Measurements from ENCODE around the gene SLX4IP.

SLX4IP gene

GRCh38 chr20:10670501-10671220 is 235.6 kb downstream of the SLX4IP start:
- peaks cover 17% of the 10 kb centered on the region for H3K4me1 Mint-ChIP-seq (ENCODE audit: low read depth)

GRCh38 chr20:10671221-10671918 is 236.3 kb downstream of the SLX4IP start:
- H3K9me3 Mint-ChIP-seq (ENCODE audit: low read depth): no peaks in the 10 kb centered on the region
- peaks cover 24% of the 10 kb centered on the region for H3K27me3 Mint-ChIP-seq
- H3K4me1 Mint-ChIP-seq (ENCODE audit: low read depth): peaks cover 17% of the 10 kb centered on the region
- no peaks in the 10 kb centered on the region for H3K36me3 Mint-ChIP-seq
- peak overlapping the region; percentile 50 for H3K4me3 Mint-ChIP-seq
- H3K27ac Mint-ChIP-seq: no peak overlapping the region

More at GRCh38 chr20:10670501-10671220, 235.6 kb downstream of the SLX4IP start:
- Mint-ChIP-seq H3K27ac (no peak overlapping the region), H3K27me3 (peaks cover 22% of the 10 kb centered on the region), H3K4me3 (peak overlapping the region; percentile 50), H3K9me3 (ENCODE audit: low read depth) (no peaks in the 10 kb centered on the region), H3K36me3 (no peaks in the 10 kb centered on the region)

GRCh38 chr20:10671919-10672623 is 237.0 kb downstream of the SLX4IP start:
- H3K27ac Mint-ChIP-seq: no peak overlapping the region
- peaks cover 17% of the 10 kb centered on the region for H3K4me1 Mint-ChIP-seq (ENCODE audit: low read depth)
- H3K9me3 Mint-ChIP-seq (ENCODE audit: low read depth): no peaks in the 10 kb centered on the region
- H3K4me3 Mint-ChIP-seq: peak overlapping the region; percentile 82
- H3K36me3 Mint-ChIP-seq: no peaks in the 10 kb centered on the region
- peaks cover 30% of the 10 kb centered on the region for H3K27me3 Mint-ChIP-seq

- Mint-ChIP-seq H3K27me3 (peaks cover 32% of the 10 kb centered on the region), H3K4me3 (peak overlapping the region; percentile 82), H3K36me3 (no peaks in the 10 kb centered on the region), H3K27ac (no peak overlapping the region), H3K4me1 (ENCODE audit: low read depth) (peaks cover 17% of the 10 kb centered on the region), H3K9me3 (ENCODE audit: low read depth) (no peaks in the 10 kb centered on the region)
These were observed 237.6 kb downstream of the SLX4IP start for GRCh38 chr20:10672624-10673127.

- Mint-ChIP-seq H3K4me3 (peak overlapping the region; percentile 82), H3K27ac (no peak overlapping the region), H3K36me3 (no peaks in the 10 kb centered on the region), H3K9me3 (ENCODE audit: low read depth) (no peaks in the 10 kb centered on the region), H3K27me3 (peaks cover 34% of the 10 kb centered on the region), H3K4me1 (ENCODE audit: low read depth) (peaks cover 17% of the 10 kb centered on the region)
These were observed 238.2 kb downstream of the SLX4IP start for GRCh38 chr20:10673176-10673841.

GRCh38 chr20:10673842-10674683 is 239.0 kb downstream of the SLX4IP start, which contains the start of gene JAG1:
Gene JAG1 (minus strand): TSS chr20:10673999. CDS start chr20:10673530, 469 bp downstream.
- H3K27me3 Mint-ChIP-seq: peaks cover 35% of the 10 kb centered on the region
- peak within 1 kb of the TSS; percentile 83 for H3K4me3 Mint-ChIP-seq
- no peaks in the 10 kb centered on the region for H3K9me3 Mint-ChIP-seq (ENCODE audit: low read depth)
- peaks cover 17% of the 10 kb centered on the region for H3K4me1 Mint-ChIP-seq (ENCODE audit: low read depth)
- H3K36me3 Mint-ChIP-seq: no peaks in the 10 kb centered on the region
- H3K27ac Mint-ChIP-seq: no peak within 1 kb of the TSS

GRCh38 chr20:10674684-10675449 is 239.8 kb downstream of the SLX4IP start:
- Mint-ChIP-seq H3K4me3 (peak overlapping the region; percentile 83), H3K4me1 (ENCODE audit: low read depth) (peaks cover 17% of the 10 kb centered on the region), H3K9me3 (ENCODE audit: low read depth) (no peaks in the 10 kb centered on the region), H3K27me3 (peaks cover 32% of the 10 kb centered on the region), H3K36me3 (no peaks in the 10 kb centered on the region), H3K27ac (no peak overlapping the region)

- no peaks in the 10 kb centered on the region for H3K9me3 Mint-ChIP-seq (ENCODE audit: low read depth)
- peaks cover 32% of the 10 kb centered on the region for H3K27me3 Mint-ChIP-seq
- H3K4me3 Mint-ChIP-seq: peak overlapping the region; percentile 83
- H3K36me3 Mint-ChIP-seq: no peaks in the 10 kb centered on the region
- H3K27ac Mint-ChIP-seq: no peak overlapping the region
- H3K4me1 Mint-ChIP-seq (ENCODE audit: low read depth): peaks cover 17% of the 10 kb centered on the region
These were observed 240.3 kb downstream of the SLX4IP start for GRCh38 chr20:10675450-10675848.

GRCh38 chr20:10676518-10676917 is 241.4 kb downstream of the SLX4IP start:
- peaks cover 27% of the 10 kb centered on the region for H3K27me3 Mint-ChIP-seq
- no peaks in the 10 kb centered on the region for H3K36me3 Mint-ChIP-seq
- H3K4me3 Mint-ChIP-seq: no peak overlapping the region
- H3K4me1 Mint-ChIP-seq (ENCODE audit: low read depth): peaks cover 13% of the 10 kb centered on the region
- H3K9me3 Mint-ChIP-seq (ENCODE audit: low read depth): no peaks in the 10 kb centered on the region
- H3K27ac Mint-ChIP-seq: no peak overlapping the region
